ENCODE data around the gene OSBPL2.

The OSBPL2 gene

DNA sequence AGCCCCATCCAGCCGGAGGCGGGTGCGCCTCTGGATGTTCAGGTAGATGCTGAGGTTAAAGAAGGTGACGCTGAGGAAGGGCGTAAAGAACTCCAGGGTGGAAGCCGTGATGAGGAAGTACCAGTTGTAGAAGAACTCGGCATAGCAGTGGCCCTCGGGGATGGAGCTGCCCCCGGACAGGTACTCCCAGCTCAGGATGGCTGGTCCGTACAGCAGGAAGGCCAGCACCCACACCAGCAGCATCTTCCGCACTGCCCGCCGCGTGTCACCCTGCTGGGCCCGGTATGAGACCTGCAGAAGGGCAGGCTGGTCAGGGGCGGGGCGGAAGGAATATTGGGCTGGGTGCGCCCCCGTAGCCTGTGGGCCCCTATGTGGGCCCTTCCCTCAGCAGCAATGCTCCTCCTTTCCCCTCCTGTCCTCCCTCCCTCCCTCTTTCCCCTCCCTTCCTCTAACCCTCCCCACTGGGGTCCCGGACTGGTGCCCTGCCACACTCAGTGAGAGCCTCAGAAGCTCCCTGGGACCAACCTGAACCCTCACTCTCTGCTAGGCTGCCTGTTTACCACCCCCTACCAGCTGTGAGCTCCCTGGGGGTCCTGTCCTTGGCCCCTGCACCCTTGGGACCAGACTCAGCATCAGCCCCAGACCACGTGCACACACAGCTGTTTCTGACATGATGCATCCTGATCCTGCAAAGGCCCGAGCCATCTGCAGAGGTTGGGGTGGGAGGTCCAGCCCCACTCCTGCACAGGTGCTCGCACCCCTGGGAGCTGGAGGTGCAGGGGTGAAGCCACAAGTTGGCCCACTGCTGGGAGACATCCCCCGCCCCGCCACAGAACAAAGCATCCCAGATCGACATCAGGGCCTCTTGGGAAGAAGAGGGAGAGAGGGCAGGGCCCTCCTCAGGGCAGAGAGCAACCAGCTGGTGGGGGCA lies 21.4 kb upstream of the OSBPL2 start:
- TF ChIP-seq, protein P1, sequence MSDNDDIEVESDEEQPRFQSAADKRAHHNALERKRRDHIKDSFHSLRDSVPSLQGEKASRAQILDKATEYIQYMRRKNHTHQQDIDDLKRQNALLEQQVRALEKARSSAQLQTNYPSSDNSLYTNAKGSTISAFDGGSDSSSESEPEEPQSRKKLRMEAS (IDR thresholded peaks at IDR 0.05), result no peak
- TF ChIP-seq RAD21 (IDR thresholded peaks at IDR 0.05; ENCODE audit: low read depth) (no peak), EGR1 (IDR thresholded peaks at IDR 0.05) (no peak), YY1 (IDR thresholded peaks at IDR 0.05; ENCODE audit: low read depth) (no peak), TCF12 (IDR thresholded peaks at IDR 0.05; ENCODE audit: low read depth) (no peak), CREB1 (IDR thresholded peaks at IDR 0.05; ENCODE audit: low read depth) (no peak), FOXM1 (IDR thresholded peaks at IDR 0.05; ENCODE audit: borderline replicate concordance, low read depth) (no peak), EP300 (IDR thresholded peaks at IDR 0.05; ENCODE audit: borderline replicate concordance) (no peak), NFIC (IDR thresholded peaks at IDR 0.05) (no peak), TEAD4 (IDR thresholded peaks at IDR 0.05) (no peak), TAF1 (IDR thresholded peaks at IDR 0.05; ENCODE audit: low read depth) (no peak), ZBTB7A (IDR thresholded peaks at IDR 0.05; ENCODE audit: low read depth) (no peak), CEBPB (IDR thresholded peaks at IDR 0.05) (no peak)
- TF ChIP-seq, protein P2, sequence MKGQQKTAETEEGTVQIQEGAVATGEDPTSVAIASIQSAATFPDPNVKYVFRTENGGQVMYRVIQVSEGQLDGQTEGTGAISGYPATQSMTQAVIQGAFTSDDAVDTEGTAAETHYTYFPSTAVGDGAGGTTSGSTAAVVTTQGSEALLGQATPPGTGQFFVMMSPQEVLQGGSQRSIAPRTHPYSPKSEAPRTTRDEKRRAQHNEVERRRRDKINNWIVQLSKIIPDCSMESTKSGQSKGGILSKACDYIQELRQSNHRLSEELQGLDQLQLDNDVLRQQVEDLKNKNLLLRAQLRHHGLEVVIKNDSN (IDR thresholded peaks at IDR 0.05), result no peak
- TF ChIP-seq, protein P3, sequence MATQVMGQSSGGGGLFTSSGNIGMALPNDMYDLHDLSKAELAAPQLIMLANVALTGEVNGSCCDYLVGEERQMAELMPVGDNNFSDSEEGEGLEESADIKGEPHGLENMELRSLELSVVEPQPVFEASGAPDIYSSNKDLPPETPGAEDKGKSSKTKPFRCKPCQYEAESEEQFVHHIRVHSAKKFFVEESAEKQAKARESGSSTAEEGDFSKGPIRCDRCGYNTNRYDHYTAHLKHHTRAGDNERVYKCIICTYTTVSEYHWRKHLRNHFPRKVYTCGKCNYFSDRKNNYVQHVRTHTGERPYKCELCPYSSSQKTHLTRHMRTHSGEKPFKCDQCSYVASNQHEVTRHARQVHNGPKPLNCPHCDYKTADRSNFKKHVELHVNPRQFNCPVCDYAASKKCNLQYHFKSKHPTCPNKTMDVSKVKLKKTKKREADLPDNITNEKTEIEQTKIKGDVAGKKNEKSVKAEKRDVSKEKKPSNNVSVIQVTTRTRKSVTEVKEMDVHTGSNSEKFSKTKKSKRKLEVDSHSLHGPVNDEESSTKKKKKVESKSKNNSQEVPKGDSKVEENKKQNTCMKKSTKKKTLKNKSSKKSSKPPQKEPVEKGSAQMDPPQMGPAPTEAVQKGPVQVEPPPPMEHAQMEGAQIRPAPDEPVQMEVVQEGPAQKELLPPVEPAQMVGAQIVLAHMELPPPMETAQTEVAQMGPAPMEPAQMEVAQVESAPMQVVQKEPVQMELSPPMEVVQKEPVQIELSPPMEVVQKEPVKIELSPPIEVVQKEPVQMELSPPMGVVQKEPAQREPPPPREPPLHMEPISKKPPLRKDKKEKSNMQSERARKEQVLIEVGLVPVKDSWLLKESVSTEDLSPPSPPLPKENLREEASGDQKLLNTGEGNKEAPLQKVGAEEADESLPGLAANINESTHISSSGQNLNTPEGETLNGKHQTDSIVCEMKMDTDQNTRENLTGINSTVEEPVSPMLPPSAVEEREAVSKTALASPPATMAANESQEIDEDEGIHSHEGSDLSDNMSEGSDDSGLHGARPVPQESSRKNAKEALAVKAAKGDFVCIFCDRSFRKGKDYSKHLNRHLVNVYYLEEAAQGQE (IDR thresholded peaks at IDR 0.05; ENCODE audit: low read depth), result no peak

DNA sequence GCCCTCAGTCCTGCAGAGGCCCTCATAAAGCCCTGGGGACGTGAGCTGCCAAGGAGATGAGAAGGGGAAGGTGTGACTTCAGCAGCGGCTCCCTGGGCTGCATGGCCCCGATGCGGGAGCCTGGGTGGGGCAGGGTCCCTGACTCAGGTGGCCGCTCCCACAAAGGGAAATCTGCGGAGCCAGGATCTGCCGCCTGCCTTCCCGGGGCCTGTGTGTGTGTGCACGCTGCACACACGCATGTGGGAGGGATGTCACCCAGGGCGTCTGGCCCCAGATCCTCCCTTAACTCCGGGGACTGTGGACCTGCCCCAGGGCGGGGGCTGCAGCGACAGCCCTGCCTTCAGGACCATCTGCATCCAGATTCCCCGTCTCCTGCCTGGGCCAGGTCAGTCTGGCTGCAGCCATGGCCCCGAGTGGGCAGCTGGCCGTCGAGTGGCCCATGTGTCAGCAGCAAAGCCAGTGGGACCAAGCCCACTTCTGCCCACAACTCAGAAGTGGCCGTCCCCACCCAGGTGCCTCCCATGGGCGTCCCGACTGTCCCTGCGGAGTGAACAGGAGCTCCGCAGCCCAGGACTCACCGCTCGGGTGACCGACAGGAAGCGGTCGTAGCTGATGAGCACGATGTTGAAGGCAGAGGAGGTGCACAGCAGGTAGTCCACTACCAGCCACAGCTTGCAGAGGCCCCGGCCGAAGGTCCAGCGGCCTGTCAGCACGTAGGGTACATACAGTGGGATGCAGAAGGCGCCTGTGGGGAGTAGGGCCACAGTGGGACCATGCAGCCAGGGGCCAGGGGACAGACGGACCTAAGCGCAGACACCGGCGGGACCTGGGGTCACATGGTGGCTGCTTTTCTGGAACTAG lies 20.2 kb upstream of the OSBPL2 start:
- TF ChIP-seq RAD21 (IDR thresholded peaks at IDR 0.05; ENCODE audit: low read depth), result no peak
- TF ChIP-seq, protein P3 (IDR thresholded peaks at IDR 0.05; ENCODE audit: low read depth), result no peak
- no peak for TF ChIP-seq NFIC (IDR thresholded peaks at IDR 0.05)
- no peak for TF ChIP-seq ZBTB7A (IDR thresholded peaks at IDR 0.05; ENCODE audit: low read depth)
- no peak for TF ChIP-seq EGR1 (IDR thresholded peaks at IDR 0.05)
- no peak for TF ChIP-seq YY1 (IDR thresholded peaks at IDR 0.05; ENCODE audit: low read depth)

DNA sequence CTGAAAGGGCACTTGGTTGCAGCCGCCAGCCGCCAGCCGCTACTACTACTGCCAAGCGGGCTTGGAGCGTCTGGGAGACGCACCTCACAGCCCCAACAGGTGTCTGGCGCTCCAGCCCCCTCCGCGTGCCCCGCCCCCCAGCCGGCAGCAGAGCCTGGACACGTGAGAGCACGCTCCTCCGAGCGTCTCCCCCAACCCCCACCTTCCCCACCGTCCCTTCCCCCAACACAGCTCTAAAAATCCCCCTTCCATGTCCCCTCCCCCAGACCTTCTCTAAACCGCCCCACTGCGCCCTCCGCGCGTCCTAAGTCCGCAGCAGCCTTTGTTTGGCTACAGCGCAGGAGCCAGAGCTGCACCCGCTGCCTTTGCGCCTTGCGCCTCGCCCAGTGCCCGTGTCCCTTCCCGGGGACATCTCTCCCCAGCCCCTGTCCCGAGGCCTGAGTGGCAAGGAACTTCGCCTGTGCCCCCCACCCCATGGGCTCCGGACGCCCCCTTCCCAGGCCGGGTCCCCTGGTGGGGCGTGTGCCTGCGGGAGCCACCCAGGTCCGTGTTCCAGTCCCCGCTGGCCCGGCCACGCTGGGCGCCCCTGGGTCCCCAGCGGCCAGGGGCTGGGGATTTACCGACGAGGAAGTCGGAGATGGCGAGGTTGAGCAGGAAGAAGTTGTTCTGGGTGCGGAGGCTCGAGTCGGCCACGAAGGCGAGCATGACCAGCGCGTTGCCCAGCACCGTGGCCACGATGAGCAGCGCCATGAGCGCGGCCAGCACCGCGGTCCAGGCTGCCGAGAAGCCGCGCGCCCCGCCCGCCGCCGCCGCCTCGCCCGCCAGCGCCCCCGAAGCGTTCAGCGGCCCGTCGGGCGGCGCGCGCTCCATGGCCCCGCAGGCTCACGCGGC lies 19.0 kb upstream of the OSBPL2 start:
- TF ChIP-seq TEAD4 (IDR thresholded peaks at IDR 0.05) (no peak), CEBPB (IDR thresholded peaks at IDR 0.05) (no peak), NFIC (IDR thresholded peaks at IDR 0.05) (no peak), RAD21 (IDR thresholded peaks at IDR 0.05; ENCODE audit: low read depth) (no peak), FOXM1 (IDR thresholded peaks at IDR 0.05; ENCODE audit: borderline replicate concordance, low read depth) (no peak), TCF12 (IDR thresholded peaks at IDR 0.05; ENCODE audit: low read depth) (no peak)
- TF ChIP-seq, protein P1 (IDR thresholded peaks at IDR 0.05), result no peak

DNA sequence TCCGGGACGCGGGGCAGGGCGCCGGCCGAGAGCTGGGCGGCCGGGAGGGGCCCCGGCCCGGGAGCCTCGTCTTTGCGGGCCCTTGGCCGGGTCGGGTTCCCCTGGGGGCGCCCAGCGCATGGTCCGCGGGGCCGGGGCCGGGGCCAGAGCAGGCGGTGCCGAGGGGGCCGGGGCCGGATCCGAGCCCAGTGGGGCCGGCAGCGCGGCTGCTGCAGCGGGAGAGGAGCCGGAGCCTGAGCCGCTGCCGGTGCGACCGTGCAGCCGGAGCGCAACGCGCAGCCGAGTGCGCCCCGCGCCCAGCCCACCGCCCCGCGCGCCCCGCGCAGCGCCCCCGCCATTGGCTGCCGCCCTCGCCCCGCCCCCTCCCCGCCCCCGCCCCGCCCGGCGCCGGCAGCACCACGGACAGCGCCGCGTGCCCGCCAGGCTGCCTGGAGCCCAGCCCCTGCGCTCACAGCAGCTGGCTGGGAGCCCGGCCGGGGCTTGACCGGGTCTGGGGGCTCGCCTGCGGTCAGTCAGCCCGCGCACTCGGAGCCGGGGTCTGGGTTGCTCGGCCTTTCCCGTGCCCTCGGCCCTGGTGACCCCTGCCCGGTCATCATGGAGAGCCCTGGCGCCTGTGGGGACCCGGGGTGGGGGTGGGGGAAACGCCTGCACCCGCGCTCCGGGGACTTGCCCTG lies 18.2 kb upstream of the OSBPL2 start, which contains the start of gene HRH3:
TSS of gene HRH3 (minus strand) at position 287 of the 674 bp plus-strand sequence. CDS start 308 bp downstream, outside the sequence.
- TF ChIP-seq RAD21 (IDR thresholded peaks at IDR 0.05; ENCODE audit: low read depth) (no peak), CEBPB (IDR thresholded peaks at IDR 0.05) (no peak), YY1 (IDR thresholded peaks at IDR 0.05; ENCODE audit: low read depth) (no peak), TEAD4 (IDR thresholded peaks at IDR 0.05) (no peak), FOXM1 (IDR thresholded peaks at IDR 0.05; ENCODE audit: borderline replicate concordance, low read depth) (no peak), ZBTB7A (IDR thresholded peaks at IDR 0.05; ENCODE audit: low read depth) (peak; percentile 76), TCF12 (IDR thresholded peaks at IDR 0.05; ENCODE audit: low read depth) (no peak), EGR1 (IDR thresholded peaks at IDR 0.05) (no peak), CREB1 (IDR thresholded peaks at IDR 0.05; ENCODE audit: low read depth) (no peak), NFIC (IDR thresholded peaks at IDR 0.05) (peak; percentile 44; the same call in 1 of the 2 replicates), EP300 (IDR thresholded peaks at IDR 0.05; ENCODE audit: borderline replicate concordance) (no peak), TAF1 (IDR thresholded peaks at IDR 0.05; ENCODE audit: low read depth) (no peak)
- TF ChIP-seq, protein P2 (IDR thresholded peaks at IDR 0.05), result no peak
- TF ChIP-seq, protein P1 (IDR thresholded peaks at IDR 0.05), result peak; percentile 51; the same call in 1 of the 2 replicates
- TF ChIP-seq, protein P3 (IDR thresholded peaks at IDR 0.05; ENCODE audit: low read depth), result peak; percentile 82

Measured in Ishikawa (cell line).